HepG2 (cell line): Measurements from ENCODE around the gene TBC1D10A. TPM values are rescaled to one million over a fixed set of nuclear protein-coding genes. Genes with fewer than 3 reads are reported as not detected.

ENCODE experiments used
- ATAC-seq: fragments of 200-7000 bp; cut with Tn5 transposase; 3 replicates; pipeline ENCODE4 v1.9.1; 2020; ENCODE audit warnings: mild to moderate bottlenecking, moderate library complexity
- BruUV-seq: library from RNA; stranded (reverse); fragments of 400-500 nt; replicated peaks from 2 replicates; lab custom pipeline; 2021; lab: Mats Ljungman, UMichigan
- CTCF ChIA-PET: fragments of 300-600 bp; formaldehyde crosslinking; extraction: SDS; loops from one replicate; lab custom pipeline; 2021; ENCODE audit warnings: low total read pairs, inconsistent platforms, low intra/inter-chr PET ratio; lab: Yijun Ruan, JAX
- POLR2A ChIA-PET: fragments of 350-600 bp; sonication (Branson Sonifier 250); formaldehyde crosslinking; loops from one replicate; lab custom pipeline; 2020; ENCODE audit warnings: antibody characterized with exemption, inconsistent platforms; lab: Yijun Ruan, JAX
- DNase-seq: peaks from one replicate; pipeline ENCODE4 v3.0.0-alpha.2; 2015; ENCODE audit warnings: low spot score
- FAIRE-seq: peaks from 3 replicates; lab custom pipeline; 2011; peaks lifted over from hg19 to GRCh38; lab: Jason Lieb, UNC
- H2AFZ ChIP-seq: one replicate; pipeline ENCODE4 v1.6.1; 2011; ENCODE audit warnings: low read length, inconsistent platforms
- H3K27ac ChIP-seq: fragments of 300-600 bp; 3 replicates; pipeline ENCODE4 v1.8.0; 2011; ENCODE audit warnings: mixed run types, mild to moderate bottlenecking, mixed read lengths, low read length, inconsistent platforms; ENCODE audit not compliant: insufficient read depth; ENCODE audit errors: extremely low read length
- H3K27me3 ChIP-seq, 2 experiments: fragments of 200-600 bp in 1 of 2; 2 replicates in 1 of 2; 3 replicates in 1 of 2; pipeline versions ENCODE4 v1.6.0 to v1.8.0; 2011; ENCODE audit warnings: low read length in 2 of 2, mild to moderate bottlenecking in 2 of 2, moderate library complexity in 2 of 2, inconsistent platforms in 1 of 2; ENCODE audit not compliant: insufficient read depth in 2 of 2, control insufficient read depth in 1 of 2
- H3K36me3 ChIP-seq, 2 experiments: fragments of 200-600 bp in 1 of 2; replicated peaks in 1 of 2; 2 replicates in 1 of 2; 3 replicates in 1 of 2; pipeline versions ENCODE4 v1.5.1 to v1.8.0; 2011; ENCODE audit warnings: low read length in 2 of 2, inconsistent platforms in 1 of 2; ENCODE audit not compliant: insufficient read depth in 2 of 2, control insufficient read depth in 1 of 2
- H3K4me1 ChIP-seq: 2 replicates; pipeline ENCODE4 v1.5.1; 2012; ENCODE audit warnings: low read length, inconsistent platforms; ENCODE audit not compliant: insufficient read depth
- H3K4me2 ChIP-seq: 2 replicates; pipeline ENCODE4 v1.6.0; 2011; ENCODE audit warnings: low read depth, low read length, inconsistent platforms
- H3K4me3 ChIP-seq, 3 experiments: fragments of 200-600 bp in 1 of 3; sonication (generic), shearing (Covaris generic) in 1 of 3; replicated peaks in 1 of 3; 2 replicates each; pipeline ENCODE4 v1.5.1; 2011 to 2016; ENCODE audit warnings: low read length in 3 of 3, inconsistent platforms in 2 of 3, low read depth in 2 of 3, mild to moderate bottlenecking in 2 of 3, control low read depth in 1 of 3, mixed read lengths in 1 of 3; ENCODE audit not compliant: insufficient read depth in 1 of 3
- H3K79me2 ChIP-seq: one replicate; pipeline ENCODE4 v1.6.1; 2011; ENCODE audit warnings: low read length, inconsistent platforms; ENCODE audit not compliant: insufficient read depth
- H3K9ac ChIP-seq: 2 replicates; pipeline ENCODE4 v1.6.0; 2011; ENCODE audit warnings: mild to moderate bottlenecking, low read depth, low read length, inconsistent platforms; ENCODE audit not compliant: insufficient read depth
- H3K9me3 ChIP-seq: 2 replicates; pipeline ENCODE4 v1.5.1; 2012; ENCODE audit warnings: mild to moderate bottlenecking, low read length
- H4K20me1 ChIP-seq: 2 replicates; pipeline ENCODE4 v1.6.0; 2011; ENCODE audit warnings: inconsistent platforms, mild to moderate bottlenecking, low read length, moderate library complexity; ENCODE audit not compliant: insufficient read depth
- AKAP8 ChIP-seq: sonication (generic); formaldehyde crosslinking; IDR thresholded peaks from 2 replicates; pipeline ENCODE4 v1.5.1; 2020; ENCODE audit warnings: mild to moderate bottlenecking, missing genetic modification reagents
- KLF13 ChIP-seq: sonication (generic); formaldehyde crosslinking; IDR thresholded peaks from 2 replicates; pipeline ENCODE4 v1.4.0; 2020; ENCODE audit warnings: mild to moderate bottlenecking, missing genetic modification reagents
- KLF15 ChIP-seq: sonication (generic); formaldehyde crosslinking; IDR thresholded peaks from 2 replicates; pipeline ENCODE4 v1.8.1; 2023; ENCODE audit warnings: borderline replicate concordance, mild to moderate bottlenecking, inconsistent platforms, missing genetic modification reagents, mixed read lengths
- POLR2AphosphoS2 ChIP-seq: IDR thresholded peaks from 2 replicates; pipeline ENCODE4 v1.6.1; 2011; ENCODE audit warnings: low read depth, low read length, improper control_type of control experiment
- SMAD3 ChIP-seq: sonication (generic); formaldehyde crosslinking; IDR thresholded peaks from 2 replicates; pipeline ENCODE4 v1.4.0; 2020; ENCODE audit warnings: missing genetic modification reagents
- ZNF230 ChIP-seq: sonication (generic); formaldehyde crosslinking; IDR thresholded peaks from 2 replicates; pipeline ENCODE4 v1.4.0; 2020; ENCODE audit warnings: mild to moderate bottlenecking, missing genetic modification reagents
- ZNF256 ChIP-seq: sonication (generic); formaldehyde crosslinking; conservative IDR thresholded peaks from 2 replicates; pipeline ENCODE4 v1.4.0; 2020; ENCODE audit warnings: missing genetic modification reagents
- ZNF674 ChIP-seq: sonication (generic); formaldehyde crosslinking; IDR thresholded peaks from 2 replicates; pipeline ENCODE4 v1.5.0; 2020; ENCODE audit warnings: low read depth, mild to moderate bottlenecking, missing genetic modification reagents
- ZNF703 ChIP-seq: sonication (generic); formaldehyde crosslinking; IDR thresholded peaks from 2 replicates; pipeline ENCODE4 v1.5.1; 2020; ENCODE audit warnings: missing genetic modification reagents, mild to moderate bottlenecking, moderate library complexity, borderline replicate concordance
- ZNF766 ChIP-seq: sonication (generic); formaldehyde crosslinking; IDR thresholded peaks from 2 replicates; pipeline ENCODE4 v1.5.0; 2020; ENCODE audit warnings: missing genetic modification reagents, borderline replicate concordance
- WGBS: methylation state at CpG from one replicate; pipeline ENCODE4 v1.1.6; 2017; ENCODE audit warnings: low lambda C conversion rate; 5-methylcytosine and 5-hydroxymethylcytosine counted together
- in situ Hi-C: cut with HindIII; loops from 2 replicates; pipeline ENCODE4 v1.10.0; 2017; ENCODE audit warnings: low pct_unique_long_range_greater_than_20kb; ENCODE audit not compliant: extremely low pct_ligation_motif_present
- intact Hi-C: fragments of 100-400 bp; cut with micrococcal nuclease; formaldehyde crosslinking; loops from one replicate; pipeline ENCODE4 v1.10.0; 2022; ENCODE audit not compliant: unreplicated experiment
- polyA plus RNA-seq, 8 experiments: library from polyadenylated mRNA; depleted of rRNA in 3 of 8; stranded (reverse) in 7 of 8; unstranded in 1 of 8; fragments of >200 nt; fragmentation: Illumina TruSeq in 4 of 8; extraction: Trizol in 4 of 8; gene quantifications; 2 replicates each; pipeline versions ENCODE4 v1.2.1 to v1.2.3, GENCODE V29; 2011 to 2016; ENCODE audit warnings: low read depth in 4 of 8, missing spikeins in 1 of 8, mixed read lengths in 1 of 8; ENCODE audit not compliant: insufficient read depth in 1 of 8
- total RNA-seq, 5 experiments: library from RNA; depleted of rRNA; stranded (reverse); fragments of >200 nt; fragmentation: Illumina TruSeq; extraction: Trizol; gene quantifications; 2 replicates each; pipeline ENCODE4 v1.2.3, GENCODE V29; 2016; ENCODE audit warnings: low read depth in 1 of 5
- TF ChIP-seq, protein P1 (sequence below): IDR thresholded peaks from 2 replicates; pipeline ENCODE4 v1.6.1; 2016; ENCODE audit warnings: low read depth, missing genetic modification reagents, missing compliant biosample characterization
- TF ChIP-seq, protein P2 (sequence below): sonication (generic); formaldehyde crosslinking; IDR thresholded peaks from 2 replicates; pipeline ENCODE4 v1.8.0; 2022; ENCODE audit warnings: mild to moderate bottlenecking, missing genetic modification reagents; ENCODE audit not compliant: insufficient replicate concordance

The TBC1D10A gene
- total and polyA plus RNA-seq, 2 of the 13 experiments (the other 11 are each of a cell fraction or from before 2014, with no cell fraction given) = 4.2 to 4.9 TPM

DNA sequence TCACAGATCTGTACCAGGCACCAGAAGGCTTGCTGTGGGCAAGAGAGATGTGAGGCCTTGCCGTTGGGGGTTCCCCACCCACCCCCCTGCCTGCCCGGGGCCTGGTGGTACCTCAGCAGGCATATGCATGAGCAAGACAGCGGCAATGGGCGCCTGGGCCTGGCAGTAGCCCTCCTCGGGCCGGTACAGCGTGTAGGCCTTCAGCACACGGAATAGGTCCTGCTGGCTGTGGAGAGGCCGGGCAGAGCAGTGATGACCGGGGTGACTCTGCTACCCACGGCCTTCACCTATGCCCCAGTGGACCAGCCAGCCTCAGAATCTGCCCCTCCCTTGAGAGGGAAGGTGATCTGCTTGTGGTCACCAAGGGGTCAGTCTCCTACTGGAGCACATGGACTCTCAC is 31.9 kb downstream of the TBC1D10A start:
- H3K27ac ChIP-seq = no peak overlapping the region
- POLR2A ChIA-PET = no interaction called here
- no peak overlapping the region for H3K4me2 ChIP-seq
- ATAC-seq (no peak), FAIRE-seq (no peak), DNase-seq (no peak)
- no peaks in the 10 kb centered on the region for H3K27me3 ChIP-seq
- H3K4me1 ChIP-seq = peaks cover 17% of the 10 kb centered on the region
- H2AFZ ChIP-seq = no peak overlapping the region
- H4K20me1 ChIP-seq = no peaks in the 10 kb centered on the region
- H3K9me3 ChIP-seq = no peaks in the 10 kb centered on the region
- no peak overlapping the region for H3K9ac ChIP-seq
- H3K4me3 ChIP-seq = no peak overlapping the region
- in situ Hi-C loops (no loop called here), intact Hi-C loops (no loop called here)
- 100% methylated on average over 2 of the region's 11 CpGs for WGBS
- TF ChIP-seq AKAP8 (no peak), ZNF230 (CRISPR knock-in tag) (no peak), ZNF703 (CRISPR knock-in tag) (no peak), KLF15 (CRISPR knock-in tag) (no peak), ZNF256 (CRISPR knock-in tag) (no peak)
- TF ChIP-seq, all 625 proteins: peak for 0
- Histone ChIP-seq H3K36me3 (peaks cover 6 to 15% of the 10 kb centered on the region in 2 experiments; a peak in 3 of 5 replicates), H3K79me2 (no peaks in the 10 kb centered on the region)
- CTCF ChIA-PET = no interaction called here
- BruUV-seq = no TSS peak

DNA sequence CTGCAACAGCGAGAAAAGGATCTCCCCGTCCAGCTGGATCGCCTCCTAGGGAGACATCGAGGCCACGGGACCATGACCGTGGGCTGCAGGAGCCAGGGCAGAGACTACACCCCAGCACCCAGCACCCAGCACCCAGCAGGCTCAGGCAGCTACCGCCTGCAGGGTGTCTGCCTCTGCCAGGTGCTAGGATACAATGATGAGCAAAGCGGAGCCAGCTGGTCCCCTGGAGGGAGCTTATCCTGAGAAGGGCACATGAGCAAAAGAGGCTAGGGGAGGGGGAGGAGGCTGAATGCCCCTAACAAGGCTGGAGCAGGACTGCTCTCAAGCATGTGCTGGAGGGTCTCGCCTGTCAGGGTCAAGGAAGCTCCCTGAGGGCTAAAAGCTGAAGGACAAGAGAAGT is 32.7 kb downstream of the TBC1D10A start:
- CTCF ChIA-PET = no interaction called here
- intact Hi-C loops (no loop called here), in situ Hi-C loops (no loop called here)
- no TSS peak for BruUV-seq
- H4K20me1 ChIP-seq = no peaks in the 10 kb centered on the region
- FAIRE-seq (no peak), ATAC-seq (no peak), DNase-seq (no peak)
- no peak overlapping the region for H3K4me2 ChIP-seq
- POLR2A ChIA-PET = no interaction called here
- no peaks in the 10 kb centered on the region for H3K79me2 ChIP-seq
- no peaks in the 10 kb centered on the region for H3K27me3 ChIP-seq
- no peak overlapping the region for H2AFZ ChIP-seq
- peaks cover 18% of the 10 kb centered on the region for H3K4me1 ChIP-seq
- 93% methylated on average over 5 of the region's 9 CpGs for WGBS
- no peak overlapping the region for H3K9ac ChIP-seq
- H3K9me3 ChIP-seq = no peaks in the 10 kb centered on the region
- no peak overlapping the region for H3K4me3 ChIP-seq
- no peak overlapping the region for H3K27ac ChIP-seq
- peaks cover 6 to 12% of the 10 kb centered on the region in 2 experiments; a peak in 3 of 5 replicates for H3K36me3 ChIP-seq
- no peak for TF ChIP-seq ZNF766
- TF ChIP-seq SMAD3 (CRISPR knock-in tag) = no peak
- no peak for TF ChIP-seq ZNF674 (CRISPR knock-in tag)
- TF ChIP-seq, protein P1, sequence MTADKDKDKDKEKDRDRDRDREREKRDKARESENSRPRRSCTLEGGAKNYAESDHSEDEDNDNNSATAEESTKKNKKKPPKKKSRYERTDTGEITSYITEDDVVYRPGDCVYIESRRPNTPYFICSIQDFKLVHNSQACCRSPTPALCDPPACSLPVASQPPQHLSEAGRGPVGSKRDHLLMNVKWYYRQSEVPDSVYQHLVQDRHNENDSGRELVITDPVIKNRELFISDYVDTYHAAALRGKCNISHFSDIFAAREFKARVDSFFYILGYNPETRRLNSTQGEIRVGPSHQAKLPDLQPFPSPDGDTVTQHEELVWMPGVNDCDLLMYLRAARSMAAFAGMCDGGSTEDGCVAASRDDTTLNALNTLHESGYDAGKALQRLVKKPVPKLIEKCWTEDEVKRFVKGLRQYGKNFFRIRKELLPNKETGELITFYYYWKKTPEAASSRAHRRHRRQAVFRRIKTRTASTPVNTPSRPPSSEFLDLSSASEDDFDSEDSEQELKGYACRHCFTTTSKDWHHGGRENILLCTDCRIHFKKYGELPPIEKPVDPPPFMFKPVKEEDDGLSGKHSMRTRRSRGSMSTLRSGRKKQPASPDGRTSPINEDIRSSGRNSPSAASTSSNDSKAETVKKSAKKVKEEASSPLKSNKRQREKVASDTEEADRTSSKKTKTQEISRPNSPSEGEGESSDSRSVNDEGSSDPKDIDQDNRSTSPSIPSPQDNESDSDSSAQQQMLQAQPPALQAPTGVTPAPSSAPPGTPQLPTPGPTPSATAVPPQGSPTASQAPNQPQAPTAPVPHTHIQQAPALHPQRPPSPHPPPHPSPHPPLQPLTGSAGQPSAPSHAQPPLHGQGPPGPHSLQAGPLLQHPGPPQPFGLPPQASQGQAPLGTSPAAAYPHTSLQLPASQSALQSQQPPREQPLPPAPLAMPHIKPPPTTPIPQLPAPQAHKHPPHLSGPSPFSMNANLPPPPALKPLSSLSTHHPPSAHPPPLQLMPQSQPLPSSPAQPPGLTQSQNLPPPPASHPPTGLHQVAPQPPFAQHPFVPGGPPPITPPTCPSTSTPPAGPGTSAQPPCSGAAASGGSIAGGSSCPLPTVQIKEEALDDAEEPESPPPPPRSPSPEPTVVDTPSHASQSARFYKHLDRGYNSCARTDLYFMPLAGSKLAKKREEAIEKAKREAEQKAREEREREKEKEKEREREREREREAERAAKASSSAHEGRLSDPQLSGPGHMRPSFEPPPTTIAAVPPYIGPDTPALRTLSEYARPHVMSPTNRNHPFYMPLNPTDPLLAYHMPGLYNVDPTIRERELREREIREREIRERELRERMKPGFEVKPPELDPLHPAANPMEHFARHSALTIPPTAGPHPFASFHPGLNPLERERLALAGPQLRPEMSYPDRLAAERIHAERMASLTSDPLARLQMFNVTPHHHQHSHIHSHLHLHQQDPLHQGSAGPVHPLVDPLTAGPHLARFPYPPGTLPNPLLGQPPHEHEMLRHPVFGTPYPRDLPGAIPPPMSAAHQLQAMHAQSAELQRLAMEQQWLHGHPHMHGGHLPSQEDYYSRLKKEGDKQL (CRISPR knock-in tag) = no peak
- no peak for TF ChIP-seq POLR2AphosphoS2
- no peak for TF ChIP-seq KLF13 (CRISPR knock-in tag)
- TF ChIP-seq, protein P2, sequence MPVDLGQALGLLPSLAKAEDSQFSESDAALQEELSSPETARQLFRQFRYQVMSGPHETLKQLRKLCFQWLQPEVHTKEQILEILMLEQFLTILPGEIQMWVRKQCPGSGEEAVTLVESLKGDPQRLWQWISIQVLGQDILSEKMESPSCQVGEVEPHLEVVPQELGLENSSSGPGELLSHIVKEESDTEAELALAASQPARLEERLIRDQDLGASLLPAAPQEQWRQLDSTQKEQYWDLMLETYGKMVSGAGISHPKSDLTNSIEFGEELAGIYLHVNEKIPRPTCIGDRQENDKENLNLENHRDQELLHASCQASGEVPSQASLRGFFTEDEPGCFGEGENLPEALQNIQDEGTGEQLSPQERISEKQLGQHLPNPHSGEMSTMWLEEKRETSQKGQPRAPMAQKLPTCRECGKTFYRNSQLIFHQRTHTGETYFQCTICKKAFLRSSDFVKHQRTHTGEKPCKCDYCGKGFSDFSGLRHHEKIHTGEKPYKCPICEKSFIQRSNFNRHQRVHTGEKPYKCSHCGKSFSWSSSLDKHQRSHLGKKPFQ (CRISPR knock-in tag) = no peak
